PC-3 (cell line): ENCODE results near the gene MYH7. TPM values are rescaled to one million over a fixed set of nuclear protein-coding genes. Genes with fewer than 3 reads are reported as not detected.

Source experiments
- ATAC-seq: fragments of 200-7000 bp; cut with Tn5 transposase; 2 replicates; pipeline ENCODE4 v1.9.1; 2020; ENCODE audit warnings: mild to moderate bottlenecking, moderate library complexity
- BruUV-seq: library from RNA; stranded (reverse); fragments of 400-500 nt; replicated peaks from 2 replicates; lab custom pipeline; 2021; lab: Mats Ljungman, UMichigan
- CTCF ChIA-PET: fragments of 300-600 bp; sonication (Branson Sonifier 250); formaldehyde crosslinking; loops from one replicate; lab custom pipeline; 2022; ENCODE audit warnings: antibody characterized with exemption; lab: Charles Lee
- POLR2A ChIA-PET: fragments of 300-600 bp; sonication (Branson Sonifier 250); formaldehyde crosslinking; loops from one replicate; lab custom pipeline; 2022; ENCODE audit warnings: antibody characterized with exemption; ENCODE audit not compliant: unreplicated experiment; lab: Charles Lee
- DNase-seq: peaks from one replicate; pipeline ENCODE4 v3.0.0-alpha.2; 2015
- H2AFZ ChIP-seq: fragments of 300-600 bp; sonication (generic); 2 replicates; pipeline ENCODE4 v1.6.0; 2016; ENCODE audit warnings: antibody characterized with exemption, low read length
- H3F3A ChIP-seq: fragments of 300-600 bp; sonication (generic); one replicate; pipeline ENCODE4 v1.6.0; 2017; ENCODE audit warnings: antibody characterized with exemption, low read length, control low read depth, mild to moderate bottlenecking; ENCODE audit not compliant: unreplicated experiment
- H3K27ac ChIP-seq: fragments of 300-600 bp; sonication (generic); 2 replicates; pipeline ENCODE4 v1.5.1; 2016; ENCODE audit warnings: mild to moderate bottlenecking, low read length
- H3K27me3 ChIP-seq: fragments of 300-600 bp; sonication (generic); 2 replicates; pipeline ENCODE4 v1.6.1; 2016; ENCODE audit warnings: low read length, mixed read lengths
- H3K36me3 ChIP-seq: fragments of 300-600 bp; sonication (generic); 2 replicates; pipeline ENCODE4 v1.6.1; 2016; ENCODE audit warnings: low read depth, mixed run types, low read length, mixed read lengths
- H3K4me1 ChIP-seq: fragments of 300-600 bp; sonication (generic); 2 replicates; pipeline ENCODE4 v1.5.1; 2016; ENCODE audit warnings: low read length; ENCODE audit not compliant: insufficient read depth
- H3K4me2 ChIP-seq: fragments of 300-600 bp; sonication (generic); 2 replicates; pipeline ENCODE4 v1.6.0; 2016; ENCODE audit warnings: low read length
- H3K4me3 ChIP-seq: fragments of 300-600 bp; sonication (generic); 2 replicates; pipeline ENCODE4 v1.5.1; 2016; ENCODE audit warnings: mild to moderate bottlenecking, low read length, mixed read lengths
- H3K79me2 ChIP-seq: fragments of 300-600 bp; sonication (generic); 2 replicates; pipeline ENCODE4 v1.6.1; 2017; ENCODE audit warnings: low read length, mixed read lengths
- H3K9ac ChIP-seq: fragments of 300-600 bp; sonication (generic); 2 replicates; pipeline ENCODE4 v1.6.0; 2016; ENCODE audit warnings: mild to moderate bottlenecking, low read length
- H3K9me2 ChIP-seq: fragments of 300-600 bp; sonication (generic); replicated peaks from 2 replicates; pipeline ENCODE4 v1.6.1; 2016; ENCODE audit warnings: mixed run types, low read length, mixed read lengths
- H3K9me3 ChIP-seq: fragments of 300-600 bp; sonication (generic); 2 replicates; pipeline ENCODE4 v1.6.1; 2016; ENCODE audit warnings: low read length, mixed read lengths
- H4K20me1 ChIP-seq: fragments of 300-600 bp; sonication (generic); 2 replicates; pipeline ENCODE4 v1.6.1; 2016; ENCODE audit warnings: low read length, mixed read lengths
- EZH2 ChIP-seq: fragments of 300-600 bp; sonication (generic); IDR thresholded peaks from one replicate; pipeline ENCODE4 v1.6.1; 2017; ENCODE audit warnings: antibody characterized with exemption, mild to moderate bottlenecking, low read length; ENCODE audit not compliant: unreplicated experiment
- EZH2phosphoT487 ChIP-seq: fragments of 300-600 bp; sonication (generic); IDR thresholded peaks from 2 replicates; pipeline ENCODE4 v1.6.1; 2018; ENCODE audit warnings: mild to moderate bottlenecking, antibody characterized with exemption, low read length, borderline replicate concordance
- intact Hi-C: fragments of 100-400 bp; cut with micrococcal nuclease; formaldehyde crosslinking; loops from 2 replicates; pipeline ENCODE4 v1.9.0; 2023
- total RNA-seq: library from RNA; depleted of rRNA; stranded (reverse); fragments of >200 nt; gene quantifications from 2 replicates; pipeline ENCODE4 v1.2.3, GENCODE V29; 2014
- TF ChIP-seq, protein P1 (sequence below): fragments of 300-600 bp; sonication (generic); conservative IDR thresholded peaks from 2 replicates; pipeline ENCODE4 v1.5.1; 2017; ENCODE audit warnings: antibody characterized with exemption, low read depth, mild to moderate bottlenecking, low read length

The MYH7 gene
- total RNA-seq, 1 experiment from 2014 or later: not detected

- POLR2A ChIA-PET: no interaction called here
These were observed 42.8 kb upstream of the MYH7 start for GRCh38 chr14:23478109-23478759.

GRCh38 chr14:23470947-23471346, 35.5 kb upstream of the MYH7 start:
- Histone ChIP-seq H3K4me3 (peak overlapping the region; percentile 89; the same call in 1 of the 2 replicates), H3K4me2 (peak overlapping the region; percentile 81; the same call in 1 of the 2 replicates), H3K4me1 (peaks cover 8% of the 10 kb centered on the region; the same call in 1 of the 2 replicates), H3K9me3 (no peaks in the 10 kb centered on the region), H3K36me3 (peaks cover 35% of the 10 kb centered on the region), H3K9me2 (no peaks in the 10 kb centered on the region), H3K27ac (no peak overlapping the region), H2AFZ (no peak overlapping the region), H3K9ac (no peak overlapping the region), H3K79me2 (peaks cover 19% of the 10 kb centered on the region), H3F3A (no peaks in the 10 kb centered on the region), H4K20me1 (no peaks in the 10 kb centered on the region), H3K27me3 (no peaks in the 10 kb centered on the region)
- ChIA-PET POLR2A (no interaction called here), CTCF (no interaction called here)
- DNase-seq: no peak
- ATAC-seq: no peak
- no TSS peak for BruUV-seq
- intact Hi-C loops: no loop called here
- TF ChIP-seq EZH2phosphoT487: no peak
- TF ChIP-seq, protein P1, sequence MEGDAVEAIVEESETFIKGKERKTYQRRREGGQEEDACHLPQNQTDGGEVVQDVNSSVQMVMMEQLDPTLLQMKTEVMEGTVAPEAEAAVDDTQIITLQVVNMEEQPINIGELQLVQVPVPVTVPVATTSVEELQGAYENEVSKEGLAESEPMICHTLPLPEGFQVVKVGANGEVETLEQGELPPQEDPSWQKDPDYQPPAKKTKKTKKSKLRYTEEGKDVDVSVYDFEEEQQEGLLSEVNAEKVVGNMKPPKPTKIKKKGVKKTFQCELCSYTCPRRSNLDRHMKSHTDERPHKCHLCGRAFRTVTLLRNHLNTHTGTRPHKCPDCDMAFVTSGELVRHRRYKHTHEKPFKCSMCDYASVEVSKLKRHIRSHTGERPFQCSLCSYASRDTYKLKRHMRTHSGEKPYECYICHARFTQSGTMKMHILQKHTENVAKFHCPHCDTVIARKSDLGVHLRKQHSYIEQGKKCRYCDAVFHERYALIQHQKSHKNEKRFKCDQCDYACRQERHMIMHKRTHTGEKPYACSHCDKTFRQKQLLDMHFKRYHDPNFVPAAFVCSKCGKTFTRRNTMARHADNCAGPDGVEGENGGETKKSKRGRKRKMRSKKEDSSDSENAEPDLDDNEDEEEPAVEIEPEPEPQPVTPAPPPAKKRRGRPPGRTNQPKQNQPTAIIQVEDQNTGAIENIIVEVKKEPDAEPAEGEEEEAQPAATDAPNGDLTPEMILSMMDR: no peak
- no peak for TF ChIP-seq EZH2

More at GRCh38 chr14:23478109-23478759, 42.8 kb upstream of the MYH7 start:
- Histone ChIP-seq H3K27ac (no peak overlapping the region), H3K79me2 (no peaks in the 10 kb centered on the region), H3F3A (peaks cover 4% of the 10 kb centered on the region), H4K20me1 (0 out of 2 replicates have a peak, but pooled peaks cover 10% of the 10 kb centered on the region), H3K4me2 (no peak overlapping the region), H3K9me2 (no peaks in the 10 kb centered on the region), H3K27me3 (no peaks in the 10 kb centered on the region), H3K4me3 (no peak overlapping the region), H3K9ac (no peak overlapping the region), H3K9me3 (no peaks in the 10 kb centered on the region), H2AFZ (no peak overlapping the region), H3K36me3 (peaks cover 60% of the 10 kb centered on the region), H3K4me1 (no peaks in the 10 kb centered on the region)
- peak; percentile 50 for ATAC-seq
- intact Hi-C loops: loop anchor here (1.0 kb wide), 1 partner anchor 84 kb away; no protein-coding TSS in a partner anchor
- peak; percentile 73 for DNase-seq
- no TSS peak for BruUV-seq
- TF ChIP-seq, protein P1: peak; percentile 83
- TF ChIP-seq EZH2 (no peak), EZH2phosphoT487 (no peak)
- CTCF ChIA-PET: interaction anchor here (0.5 to 1.3 kb wide), 5 partner anchors 16 to 83 kb away, joined by 3 to 6 read pairs (median 3); no protein-coding TSS in a partner anchor
